ENCODE results near the gene MACROD2. TPM values are rescaled to one million over a fixed set of nuclear protein-coding genes. Genes with fewer than 3 reads are reported as not detected.

Gene MACROD2
- total RNA-seq, 1 donor = 1.7 TPM

GRCh38 chr20:15475483-15475882, 1480.2 kb downstream of the MACROD2 start:
- Histone ChIP-seq H3K9me3 (ENCODE audit: low read depth, low read length) (no peaks in the 10 kb centered on the region), H3K4me1 (ENCODE audit: insufficient read depth, low read length) (no peaks in the 10 kb centered on the region), H3K27me3 (ENCODE audit: insufficient read depth, low read length) (no peaks in the 10 kb centered on the region), H3K4me3 (ENCODE audit: low read length) (no peak overlapping the region)

- H3K4me3 ChIP-seq (ENCODE audit: low read length) = no peak overlapping the region
- no peaks in the 10 kb centered on the region for H3K27me3 ChIP-seq (ENCODE audit: insufficient read depth, low read length)
- no peaks in the 10 kb centered on the region for H3K9me3 ChIP-seq (ENCODE audit: low read depth, low read length)
- H3K4me1 ChIP-seq (ENCODE audit: insufficient read depth, low read length) = no peaks in the 10 kb centered on the region
These were observed 1480.9 kb downstream of the MACROD2 start for GRCh38 chr20:15476186-15476585.

- no peaks in the 10 kb centered on the region for H3K27me3 ChIP-seq (ENCODE audit: insufficient read depth, low read length)
- H3K4me3 ChIP-seq (ENCODE audit: low read length) = no peak overlapping the region
- H3K9me3 ChIP-seq (ENCODE audit: low read depth, low read length) = no peaks in the 10 kb centered on the region
- no peaks in the 10 kb centered on the region for H3K4me1 ChIP-seq (ENCODE audit: insufficient read depth, low read length)
These were observed 1481.5 kb downstream of the MACROD2 start for GRCh38 chr20:15476781-15477180.

- H3K27me3 ChIP-seq (ENCODE audit: insufficient read depth, low read length) = no peaks in the 10 kb centered on the region
These were observed 1487.2 kb downstream of the MACROD2 start for GRCh38 chr20:15482525-15482924.

GRCh38 chr20:15485519-15485918, 1490.2 kb downstream of the MACROD2 start:
- H3K4me1 ChIP-seq (ENCODE audit: insufficient read depth, low read length) = no peaks in the 10 kb centered on the region

More at GRCh38 chr20:15482525-15482924, 1487.2 kb downstream of the MACROD2 start:
- H3K9me3 ChIP-seq (ENCODE audit: low read depth, low read length) = peaks cover 4% of the 10 kb centered on the region
- no peaks in the 10 kb centered on the region for H3K4me1 ChIP-seq (ENCODE audit: insufficient read depth, low read length)
- H3K4me3 ChIP-seq (ENCODE audit: low read length) = no peak overlapping the region

GRCh38 chr20:15487030-15487429, 1491.7 kb downstream of the MACROD2 start:
- no peaks in the 10 kb centered on the region for H3K4me1 ChIP-seq (ENCODE audit: insufficient read depth, low read length)
- no peak overlapping the region for H3K4me3 ChIP-seq (ENCODE audit: low read length)
- H3K9me3 ChIP-seq (ENCODE audit: low read depth, low read length) = peaks cover 4% of the 10 kb centered on the region
- no peaks in the 10 kb centered on the region for H3K27me3 ChIP-seq (ENCODE audit: insufficient read depth, low read length)

More at GRCh38 chr20:15485519-15485918, 1490.2 kb downstream of the MACROD2 start:
- Histone ChIP-seq H3K4me3 (ENCODE audit: low read length) (no peak overlapping the region), H3K9me3 (ENCODE audit: low read depth, low read length) (peaks cover 4% of the 10 kb centered on the region), H3K27me3 (ENCODE audit: insufficient read depth, low read length) (no peaks in the 10 kb centered on the region)

- Histone ChIP-seq H3K9me3 (ENCODE audit: low read depth, low read length) (peaks cover 4% of the 10 kb centered on the region), H3K27me3 (ENCODE audit: insufficient read depth, low read length) (no peaks in the 10 kb centered on the region), H3K4me3 (ENCODE audit: low read length) (no peak overlapping the region), H3K4me1 (ENCODE audit: insufficient read depth, low read length) (no peaks in the 10 kb centered on the region)
These were observed 1492.4 kb downstream of the MACROD2 start for GRCh38 chr20:15487682-15488081.

GRCh38 chr20:15491575-15491974, 1496.3 kb downstream of the MACROD2 start:
- H3K27me3 ChIP-seq (ENCODE audit: insufficient read depth, low read length) = no peaks in the 10 kb centered on the region
- no peak overlapping the region for H3K4me3 ChIP-seq (ENCODE audit: low read length)
- no peaks in the 10 kb centered on the region for H3K9me3 ChIP-seq (ENCODE audit: low read depth, low read length)
- H3K4me1 ChIP-seq (ENCODE audit: insufficient read depth, low read length) = no peaks in the 10 kb centered on the region

- no peaks in the 10 kb centered on the region for H3K4me1 ChIP-seq (ENCODE audit: insufficient read depth, low read length)
- H3K9me3 ChIP-seq (ENCODE audit: low read depth, low read length) = no peaks in the 10 kb centered on the region
- H3K27me3 ChIP-seq (ENCODE audit: insufficient read depth, low read length) = no peaks in the 10 kb centered on the region
- H3K4me3 ChIP-seq (ENCODE audit: low read length) = no peak overlapping the region
These were observed 1499.5 kb downstream of the MACROD2 start for GRCh38 chr20:15494851-15495250.

- Histone ChIP-seq H3K9me3 (ENCODE audit: low read depth, low read length) (no peaks in the 10 kb centered on the region), H3K27me3 (ENCODE audit: insufficient read depth, low read length) (no peaks in the 10 kb centered on the region), H3K4me3 (ENCODE audit: low read length) (no peak overlapping the region), H3K4me1 (ENCODE audit: insufficient read depth, low read length) (no peaks in the 10 kb centered on the region)
These were observed 1501.3 kb downstream of the MACROD2 start for GRCh38 chr20:15496501-15497039.

- no peak overlapping the region for H3K4me3 ChIP-seq (ENCODE audit: low read length)
These were observed 1503.6 kb downstream of the MACROD2 start for GRCh38 chr20:15498926-15499325.

GRCh38 chr20:15506311-15506710, 1511.0 kb downstream of the MACROD2 start:
- Histone ChIP-seq H3K9me3 (ENCODE audit: low read depth, low read length) (no peaks in the 10 kb centered on the region), H3K4me1 (ENCODE audit: insufficient read depth, low read length) (no peaks in the 10 kb centered on the region), H3K27me3 (ENCODE audit: insufficient read depth, low read length) (no peaks in the 10 kb centered on the region), H3K4me3 (ENCODE audit: low read length) (no peak overlapping the region)

More at GRCh38 chr20:15498926-15499325, 1503.6 kb downstream of the MACROD2 start:
- H3K27me3 ChIP-seq (ENCODE audit: insufficient read depth, low read length) = no peaks in the 10 kb centered on the region
- no peaks in the 10 kb centered on the region for H3K4me1 ChIP-seq (ENCODE audit: insufficient read depth, low read length)
- no peaks in the 10 kb centered on the region for H3K9me3 ChIP-seq (ENCODE audit: low read depth, low read length)

- H3K9me3 ChIP-seq (ENCODE audit: low read depth, low read length) = no peaks in the 10 kb centered on the region
- no peaks in the 10 kb centered on the region for H3K27me3 ChIP-seq (ENCODE audit: insufficient read depth, low read length)
- no peaks in the 10 kb centered on the region for H3K4me1 ChIP-seq (ENCODE audit: insufficient read depth, low read length)
- H3K4me3 ChIP-seq (ENCODE audit: low read length) = no peak overlapping the region
These were observed 1511.8 kb downstream of the MACROD2 start for GRCh38 chr20:15507151-15507550.

- Histone ChIP-seq H3K4me3 (ENCODE audit: low read length) (no peak overlapping the region), H3K27me3 (ENCODE audit: insufficient read depth, low read length) (no peaks in the 10 kb centered on the region), H3K9me3 (ENCODE audit: low read depth, low read length) (no peaks in the 10 kb centered on the region), H3K4me1 (ENCODE audit: insufficient read depth, low read length) (no peaks in the 10 kb centered on the region)
These were observed 1516.2 kb downstream of the MACROD2 start for GRCh38 chr20:15511551-15511950.

GRCh38 chr20:15512916-15513315, 1517.6 kb downstream of the MACROD2 start:
- Histone ChIP-seq H3K9me3 (ENCODE audit: low read depth, low read length) (no peaks in the 10 kb centered on the region), H3K4me3 (ENCODE audit: low read length) (no peak overlapping the region), H3K4me1 (ENCODE audit: insufficient read depth, low read length) (no peaks in the 10 kb centered on the region), H3K27me3 (ENCODE audit: insufficient read depth, low read length) (no peaks in the 10 kb centered on the region)

GRCh38 chr20:15515691-15516090, 1520.4 kb downstream of the MACROD2 start:
- Histone ChIP-seq H3K9me3 (ENCODE audit: low read depth, low read length) (no peaks in the 10 kb centered on the region), H3K4me1 (ENCODE audit: insufficient read depth, low read length) (no peaks in the 10 kb centered on the region), H3K4me3 (ENCODE audit: low read length) (no peak overlapping the region)

More at GRCh38 chr20:15515691-15516090, 1520.4 kb downstream of the MACROD2 start:
- H3K27me3 ChIP-seq (ENCODE audit: insufficient read depth, low read length) = no peaks in the 10 kb centered on the region
